ENCODE data around the gene TBL1X.

TBL1X gene

DNA sequence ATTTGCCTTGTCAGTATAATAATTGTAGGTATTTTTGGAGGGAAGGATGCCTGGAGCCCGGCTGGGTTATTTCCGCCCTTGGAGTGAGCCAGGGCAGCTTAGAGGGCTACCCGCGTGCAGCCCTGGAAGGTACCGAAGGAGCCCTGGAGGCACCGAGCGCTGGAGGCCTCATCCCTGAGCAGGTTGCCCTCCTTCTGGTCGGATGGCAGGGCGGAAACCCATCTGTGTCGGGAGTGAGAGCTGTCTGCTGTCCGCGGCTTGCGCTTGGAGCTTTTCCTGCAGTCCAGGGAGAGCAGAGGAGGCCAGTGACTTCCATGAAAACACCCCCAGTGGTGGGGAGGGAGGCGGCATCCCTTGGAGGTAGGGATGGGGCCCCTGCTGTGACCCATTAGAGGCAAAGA is 122.1 kb downstream of the TBL1X start:
- no peak for DNase-seq (ENCODE audit: low spot score)

- DNase-seq (ENCODE audit: low spot score), result no peak
Measured at GRCh38 chrX:9587642-9588041, 122.8 kb downstream of the TBL1X start.

GRCh38 chrX:9591496-9591895 is 126.6 kb downstream of the TBL1X start:
- DNase-seq (ENCODE audit: low spot score), result no peak

GRCh38 chrX:9593756-9594155 is 128.9 kb downstream of the TBL1X start:
- no peak for DNase-seq (ENCODE audit: low spot score)

DNA sequence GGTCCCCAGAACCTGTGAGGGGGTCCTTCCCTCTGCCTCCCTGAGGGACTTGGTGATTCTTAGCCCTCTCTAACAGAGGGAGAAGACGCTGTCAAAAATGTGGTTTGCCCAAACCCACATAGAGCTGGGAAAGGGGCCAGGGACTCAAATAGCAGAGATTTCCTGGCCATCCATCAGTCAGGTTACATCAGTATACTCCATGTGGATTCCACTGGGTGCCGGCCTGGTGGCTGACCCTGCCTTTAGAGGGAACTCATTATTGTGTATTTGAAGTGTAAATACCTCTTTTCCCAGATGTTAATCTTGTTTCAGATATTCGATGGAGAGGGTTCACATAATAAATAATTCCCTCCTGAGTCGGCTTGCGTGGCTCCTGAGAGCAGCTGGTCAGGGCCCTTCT is 130.3 kb downstream of the TBL1X start:
- no peak for DNase-seq (ENCODE audit: low spot score)

GRCh38 chrX:9596837-9597236 is 132.0 kb downstream of the TBL1X start:
- DNase-seq (ENCODE audit: low spot score), result no peak

GRCh38 chrX:9597361-9598035 is 132.6 kb downstream of the TBL1X start:
- DNase-seq (ENCODE audit: low spot score), result no peak

- no peak for DNase-seq (ENCODE audit: low spot score)
Measured at GRCh38 chrX:9598344-9598743, 133.5 kb downstream of the TBL1X start.

GRCh38 chrX:9604111-9604907 is 139.5 kb downstream of the TBL1X start:
- DNase-seq (ENCODE audit: low spot score), result no peak

DNA sequence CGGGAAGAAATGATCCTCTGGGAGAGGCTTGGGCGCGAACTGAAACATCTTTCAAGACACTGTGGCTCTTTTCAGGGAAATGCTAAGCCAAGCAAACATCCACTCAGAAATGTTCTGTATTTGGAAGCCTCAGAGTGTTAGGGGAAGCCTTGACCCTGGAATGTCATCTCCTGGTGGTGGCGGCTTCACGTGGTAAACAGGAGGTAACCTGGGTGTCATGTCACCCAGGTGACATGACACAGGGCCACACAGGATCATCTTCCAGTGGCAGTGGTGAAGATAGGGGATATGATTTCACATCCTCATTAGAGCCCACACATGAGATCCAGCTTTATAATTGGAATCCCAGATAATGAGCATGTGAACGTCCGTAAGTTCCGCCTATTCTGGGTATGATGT is 140.0 kb downstream of the TBL1X start:
- DNase-seq (ENCODE audit: low spot score), result no peak

DNA sequence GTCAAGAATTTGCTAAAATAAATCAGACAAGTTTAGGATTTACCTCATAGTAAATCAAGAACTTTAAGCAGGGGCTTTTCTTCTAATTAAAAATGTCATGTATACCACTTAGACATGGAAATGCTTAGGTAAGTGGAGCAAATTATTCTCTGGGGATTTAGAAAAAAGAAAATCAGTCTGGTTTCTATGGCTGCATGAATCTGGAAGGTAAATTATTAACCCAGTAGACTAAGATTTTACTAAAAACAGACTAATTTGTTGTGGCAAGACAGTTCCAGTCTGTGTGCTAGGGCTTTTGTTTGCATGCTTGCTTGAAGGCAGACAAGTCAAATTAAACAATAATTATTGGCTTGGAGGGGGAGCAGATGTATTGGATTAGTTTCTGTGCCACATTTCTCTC is 140.6 kb downstream of the TBL1X start:
- no peak for DNase-seq (ENCODE audit: low spot score)

GRCh38 chrX:9606971-9607370 is 142.1 kb downstream of the TBL1X start:
- DNase-seq (ENCODE audit: low spot score), result no peak

DNA sequence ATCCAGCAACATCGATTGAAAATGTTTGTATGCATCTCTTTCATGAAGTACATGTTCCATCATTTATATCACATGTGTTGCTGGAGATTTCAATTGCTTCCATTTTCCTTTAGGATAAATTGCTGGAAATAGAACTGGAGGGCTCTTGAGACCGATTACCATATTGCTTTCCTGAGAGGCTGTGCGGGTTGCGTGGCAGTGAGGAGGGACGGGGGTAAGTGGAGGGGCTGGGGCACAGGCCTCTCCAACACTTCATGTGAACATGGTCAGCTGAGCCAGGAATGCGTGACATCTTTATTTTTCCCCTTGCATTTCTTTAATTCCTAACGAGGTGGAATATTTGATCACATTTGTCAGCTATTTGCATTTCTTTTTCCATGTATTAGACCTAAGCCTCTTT is 144.6 kb downstream of the TBL1X start:
- DNase-seq (ENCODE audit: low spot score), result no peak

GRCh38 chrX:9609987-9610386 is 145.1 kb downstream of the TBL1X start:
- no peak for DNase-seq (ENCODE audit: low spot score)

DNA sequence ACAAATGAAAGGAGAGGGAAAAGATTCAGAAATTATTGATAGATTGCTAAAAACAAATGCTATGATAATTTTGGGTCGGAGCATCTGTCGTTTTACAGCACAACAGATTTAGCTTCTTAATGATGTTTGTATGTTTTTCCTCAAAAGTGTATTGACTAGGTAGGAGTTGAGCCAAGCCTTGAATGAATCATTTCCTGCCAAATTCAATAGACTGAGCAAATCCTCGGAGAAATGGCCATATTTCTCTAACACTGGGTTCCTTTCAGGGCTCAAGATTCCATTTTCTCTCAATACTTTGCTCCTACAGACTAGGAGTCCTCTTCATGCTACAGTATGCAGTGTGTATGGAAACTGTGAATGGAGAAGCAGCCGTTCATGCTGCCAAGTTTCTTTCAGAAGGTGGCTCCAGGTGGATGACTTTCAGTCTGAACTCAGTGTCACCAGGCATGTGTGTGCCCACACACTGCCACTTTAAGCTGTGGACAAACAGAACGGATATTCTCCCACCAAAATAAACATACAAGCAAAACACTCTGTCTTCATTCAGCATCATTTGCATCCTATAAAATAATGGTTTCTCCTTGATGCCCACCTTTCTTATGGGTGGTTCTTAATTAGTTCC is 146.0 kb downstream of the TBL1X start:
- DNase-seq (ENCODE audit: low spot score), result no peak

- DNase-seq (ENCODE audit: low spot score), result no peak
Measured at GRCh38 chrX:9611436-9612145, 146.7 kb downstream of the TBL1X start.

- no peak for DNase-seq (ENCODE audit: low spot score)
Measured at GRCh38 chrX:9612146-9612505, 147.3 kb downstream of the TBL1X start.

DNA sequence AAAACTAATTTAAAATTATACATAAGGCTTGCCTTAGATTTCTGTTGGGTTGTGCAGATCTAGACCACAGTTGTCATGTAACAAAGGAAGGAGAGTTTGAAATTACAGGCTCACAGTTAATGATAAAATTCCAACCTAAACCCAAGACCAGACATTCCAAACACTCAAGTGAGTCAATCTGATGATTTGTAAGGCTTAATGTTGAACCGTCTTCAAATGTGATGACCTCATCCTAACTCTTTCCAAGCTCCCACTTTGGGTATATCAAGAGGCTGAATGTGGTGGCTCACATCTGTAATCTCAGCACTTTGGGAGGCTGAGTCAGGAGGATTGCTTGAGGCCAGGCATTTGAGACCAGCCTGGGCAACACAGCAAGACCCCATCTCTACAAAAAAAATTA is 149.2 kb downstream of the TBL1X start:
- no peak for DNase-seq (ENCODE audit: low spot score)

- DNase-seq (ENCODE audit: low spot score), result no peak
Measured at GRCh38 chrX:9619133-9619532, 154.3 kb downstream of the TBL1X start.

GRCh38 chrX:9619581-9619980 is 154.7 kb downstream of the TBL1X start:
- no peak for DNase-seq (ENCODE audit: low spot score)

DNA sequence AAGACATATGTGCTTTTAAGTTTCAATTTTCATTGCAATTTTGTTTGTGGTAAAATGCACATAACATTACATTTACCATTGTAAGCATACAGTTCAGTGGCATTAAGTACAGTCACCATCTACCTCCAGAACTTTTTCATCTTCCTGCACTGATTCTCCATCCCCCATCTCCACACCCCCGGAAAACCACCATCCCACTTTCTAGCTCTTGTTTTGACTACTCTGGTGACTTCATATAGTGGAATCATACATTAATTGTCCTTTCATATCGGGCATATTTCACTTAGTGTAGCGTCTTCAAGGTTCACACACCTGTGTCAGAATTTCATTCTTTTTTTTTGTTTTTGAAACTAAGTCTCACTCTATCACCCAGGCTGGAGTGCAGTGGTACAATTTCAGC is 157.3 kb downstream of the TBL1X start:
- no peak for DNase-seq (ENCODE audit: low spot score)

- no peak for DNase-seq (ENCODE audit: low spot score)
Measured at GRCh38 chrX:9626379-9626778, 161.5 kb downstream of the TBL1X start.

- no peak for DNase-seq (ENCODE audit: low spot score)
Measured at GRCh38 chrX:9627922-9628321, 163.1 kb downstream of the TBL1X start.
